GM10248 (cell line): ENCODE data around the gene DCTN2.
A peak's percentile ranks its signal among the peaks of the same experiment; 100 is the strongest.

Source experiments
- CTCF ChIA-PET: fragments of 300-600 bp; sonication (Branson Sonifier 250); formaldehyde crosslinking; extraction: SDS; loops from one replicate; lab custom pipeline; 2021; ENCODE audit warnings: antibody characterized with exemption; lab: Yijun Ruan, JAX
- POLR2A ChIA-PET: fragments of 350-650 bp; sonication (Branson Sonifier 250); formaldehyde crosslinking; extraction: SDS; loops from one replicate; lab custom pipeline; 2020; ENCODE audit warnings: antibody characterized with exemption; lab: Yijun Ruan, JAX
- DNase-seq: peaks from one replicate; pipeline ENCODE4 v3.0.0; 2012; ENCODE audit errors: extremely low spot score
- TF ChIP-seq, protein P1 (sequence below): IDR thresholded peaks from 2 replicates; pipeline ENCODE4 v1.5.1; 2012; ENCODE audit warnings: mild to moderate bottlenecking, low read depth; ENCODE audit errors: extremely low read depth, missing control alignments, control extremely low read depth

DCTN2 gene

DNA sequence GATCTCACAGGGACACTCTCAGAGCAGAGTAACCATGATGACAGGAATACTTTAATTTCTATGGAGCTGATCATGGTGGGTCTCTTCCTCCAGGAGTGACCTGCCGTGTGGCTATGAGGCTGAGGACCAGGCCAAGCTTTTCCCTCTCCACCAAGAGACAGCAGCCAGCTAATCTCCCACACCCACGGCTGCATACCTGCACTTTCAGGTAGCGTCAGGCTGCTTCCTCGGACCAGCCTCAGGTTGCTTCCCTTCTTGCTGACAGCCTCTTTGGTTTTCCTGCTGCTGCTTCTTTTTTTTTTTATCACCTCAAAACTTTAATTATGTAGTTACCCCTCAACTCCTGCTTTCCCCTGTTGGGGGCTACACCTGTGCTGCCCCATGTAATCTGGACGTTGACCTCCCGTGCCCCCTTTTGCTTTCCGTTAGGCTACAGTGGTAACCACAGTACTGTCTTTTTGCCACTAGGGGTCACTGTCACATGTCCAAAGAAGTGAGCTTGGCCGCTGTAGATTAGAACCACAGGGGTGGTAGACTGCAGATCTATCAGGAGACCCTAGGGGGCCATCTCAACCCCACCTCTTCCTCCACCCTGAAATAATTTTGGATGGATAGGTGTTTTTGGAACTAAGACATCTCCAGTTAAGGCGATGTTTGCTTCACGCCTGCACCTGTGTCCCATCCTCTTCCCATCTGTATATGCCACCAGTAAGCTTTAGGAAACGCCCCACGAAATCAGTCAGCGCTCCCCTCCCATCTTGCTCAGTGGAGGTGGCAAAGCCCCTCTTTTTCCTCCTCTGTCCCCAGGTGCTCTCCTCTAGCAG lies 36.2 kb upstream of the DCTN2 start:
- CTCF ChIA-PET: interaction anchor here (0.6 to 7.5 kb wide), 49 partner anchors 9 to 324 kb away, joined by 3 to 155 read pairs (median 5); partner anchors contain the start of genes ARHGEF25, B4GALNT1, DCTN2 and DTX3
- DNase-seq: peak; percentile 90
- POLR2A ChIA-PET: interaction anchor here (0.7 kb wide), 1 partner anchor 65 kb away, joined by 5 read pairs; no protein-coding TSS in a partner anchor
- TF ChIP-seq, protein P1, sequence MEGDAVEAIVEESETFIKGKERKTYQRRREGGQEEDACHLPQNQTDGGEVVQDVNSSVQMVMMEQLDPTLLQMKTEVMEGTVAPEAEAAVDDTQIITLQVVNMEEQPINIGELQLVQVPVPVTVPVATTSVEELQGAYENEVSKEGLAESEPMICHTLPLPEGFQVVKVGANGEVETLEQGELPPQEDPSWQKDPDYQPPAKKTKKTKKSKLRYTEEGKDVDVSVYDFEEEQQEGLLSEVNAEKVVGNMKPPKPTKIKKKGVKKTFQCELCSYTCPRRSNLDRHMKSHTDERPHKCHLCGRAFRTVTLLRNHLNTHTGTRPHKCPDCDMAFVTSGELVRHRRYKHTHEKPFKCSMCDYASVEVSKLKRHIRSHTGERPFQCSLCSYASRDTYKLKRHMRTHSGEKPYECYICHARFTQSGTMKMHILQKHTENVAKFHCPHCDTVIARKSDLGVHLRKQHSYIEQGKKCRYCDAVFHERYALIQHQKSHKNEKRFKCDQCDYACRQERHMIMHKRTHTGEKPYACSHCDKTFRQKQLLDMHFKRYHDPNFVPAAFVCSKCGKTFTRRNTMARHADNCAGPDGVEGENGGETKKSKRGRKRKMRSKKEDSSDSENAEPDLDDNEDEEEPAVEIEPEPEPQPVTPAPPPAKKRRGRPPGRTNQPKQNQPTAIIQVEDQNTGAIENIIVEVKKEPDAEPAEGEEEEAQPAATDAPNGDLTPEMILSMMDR: peak; percentile 98

- ChIA-PET POLR2A (no interaction called here), CTCF (interaction anchor here (0.6 to 7.5 kb wide), 25 partner anchors 10 to 325 kb away, joined by 3 to 155 read pairs (median 8); partner anchors contain the start of genes ARHGEF25, B4GALNT1, DTX3 and GLI1)
- no peak for DNase-seq
- TF ChIP-seq, protein P1: no peak
Measured at GRCh38 chr12:57582440-57582839, 35.4 kb upstream of the DCTN2 start.

GRCh38 chr12:57581802-57582201 lies 34.8 kb upstream of the DCTN2 start:
- TF ChIP-seq, protein P1: no peak
- no peak for DNase-seq
- ChIA-PET CTCF (interaction anchor here (1.0 to 7.5 kb wide), 15 partner anchors 10 to 325 kb away, joined by 3 to 155 read pairs (median 27); partner anchors contain the start of genes ARHGEF25, B4GALNT1, DTX3 and OS9), POLR2A (no interaction called here)

GRCh38 chr12:57580466-57580795 lies 33.4 kb upstream of the DCTN2 start:
- CTCF ChIA-PET: interaction anchor here (1.0 to 7.5 kb wide), 8 partner anchors 11 to 122 kb away, joined by 3 to 155 read pairs (median 67); partner anchors contain the start of genes ARHGEF25, B4GALNT1, DTX3 and PIP4K2C
- DNase-seq: no peak
- TF ChIP-seq, protein P1: no peak
- POLR2A ChIA-PET: interaction anchor here (1.0 kb wide), 1 partner anchor 26 kb away, joined by 3 read pairs; no protein-coding TSS in a partner anchor

- ChIA-PET POLR2A (interaction anchor here (1.0 kb wide), 1 partner anchor 26 kb away, joined by 3 read pairs; no protein-coding TSS in a partner anchor), CTCF (interaction anchor here (1.1 to 7.5 kb wide), 8 partner anchors 9 to 52 kb away, joined by 3 to 155 read pairs (median 67); partner anchors contain the start of genes ARHGEF25, B4GALNT1, DTX3 and PIP4K2C)
Measured at GRCh38 chr12:57579677-57580465, 32.9 kb upstream of the DCTN2 start.

More at GRCh38 chr12:57579677-57580465, 32.9 kb upstream of the DCTN2 start:
- DNase-seq: no peak
- TF ChIP-seq, protein P1: no peak
